CD4-positive, alpha-beta memory T cell (primary cell): ENCODE results near the gene FKBP8. TPM values are rescaled to one million over a fixed set of nuclear protein-coding genes. Genes with fewer than 3 reads are reported as not detected.

Experiments
- CTCF ChIA-PET: fragments of 350-600 bp; sonication (Branson Sonifier 250); formaldehyde crosslinking; loops from one replicate; lab custom pipeline; 2021; ENCODE audit warnings: inconsistent platforms; ENCODE audit not compliant: partially characterized antibody; lab: Charles Lee
- POLR2A ChIA-PET: fragments of 350-600 bp; sonication (Branson Sonifier 250); formaldehyde crosslinking; loops from one replicate; lab custom pipeline; 2021; ENCODE audit not compliant: partially characterized antibody; lab: Charles Lee
- DNase-seq, 5 donors: peaks; one replicate each; pipeline versions ENCODE4 v3.0.0 to v3.0.0-alpha.2; 2020 to 2022; ENCODE audit warnings: mixed read lengths in 1 of 5
- H3K27ac ChIP-seq: one replicate; pipeline ENCODE4 v1.7.0; 2013; ENCODE audit warnings: low read depth, low read length
- H3K27me3 ChIP-seq: 2 replicates; pipeline ENCODE4 v1.7.0; 2013; ENCODE audit warnings: mild to moderate bottlenecking, low read length, moderate library complexity; ENCODE audit not compliant: insufficient read depth
- H3K36me3 ChIP-seq: 2 replicates; pipeline ENCODE4 v1.7.0; 2013; ENCODE audit warnings: mild to moderate bottlenecking, low read length, moderate library complexity; ENCODE audit not compliant: insufficient read depth
- H3K4me1 ChIP-seq: 2 replicates; pipeline ENCODE4 v1.7.0; 2013; ENCODE audit warnings: mild to moderate bottlenecking, low read length, moderate library complexity; ENCODE audit not compliant: insufficient read depth
- H3K4me3 ChIP-seq, 2 donors: one replicate each; pipeline ENCODE4 v1.7.0; 2013; ENCODE audit warnings: low read length in 2 of 2, mild to moderate bottlenecking in 1 of 2
- H3K9me3 ChIP-seq, 2 donors: one replicate each; pipeline ENCODE4 v1.7.0; 2013; ENCODE audit warnings: low read length in 2 of 2, control low read depth in 1 of 2; ENCODE audit not compliant: control insufficient read depth in 1 of 2
- H3K27ac Mint-ChIP-seq, 7 donors: one replicate each; pipeline ENCODE4 v1.8.0; 2020 to 2021; ENCODE audit warnings: mixed read lengths in 7 of 7, mild to moderate bottlenecking in 6 of 7, inconsistent platforms in 3 of 7, moderate library complexity in 3 of 7
- H3K27me3 Mint-ChIP-seq, 2 donors: one replicate each; pipeline ENCODE4 v1.8.0; 2020 to 2021; ENCODE audit warnings: mixed read lengths in 2 of 2
- H3K36me3 Mint-ChIP-seq, 2 donors: one replicate each; pipeline ENCODE4 v1.8.0; 2020 to 2021; ENCODE audit warnings: mixed read lengths in 2 of 2, inconsistent platforms in 1 of 2, mild to moderate bottlenecking in 1 of 2
- H3K4me1 Mint-ChIP-seq, 4 donors: one replicate each; pipeline ENCODE4 v1.8.0; 2020 to 2021; ENCODE audit warnings: mixed read lengths in 4 of 4, mild to moderate bottlenecking in 1 of 4
- H3K4me3 Mint-ChIP-seq, 8 donors: one replicate each; pipeline ENCODE4 v1.8.0; 2020 to 2021; ENCODE audit warnings: mixed read lengths in 8 of 8, mild to moderate bottlenecking in 7 of 8, moderate library complexity in 6 of 8, inconsistent platforms in 3 of 8
- H3K9me3 Mint-ChIP-seq, 8 donors: one replicate each; pipeline ENCODE4 v1.8.0; 2020 to 2021; ENCODE audit warnings: mixed read lengths in 8 of 8, mild to moderate bottlenecking in 5 of 8, inconsistent platforms in 3 of 8, moderate library complexity in 1 of 8
- intact Hi-C: fragments of 100-400 bp; cut with micrococcal nuclease; formaldehyde crosslinking; loops from one replicate; pipeline ENCODE4 v1.15.1; 2023
- polyA plus RNA-seq, 2 donors: library from polyadenylated mRNA; unstranded; fragments of 300-500 nt; fragmentation: Illumina TruSeq; gene quantifications; one replicate each; pipeline ENCODE4 v1.2.3, GENCODE V29; 2021
- total RNA-seq, 2 experiments: library from RNA; stranded (reverse); gene quantifications; one replicate each; pipeline ENCODE4 v1.2.3, GENCODE V29; 2021

FKBP8 gene
- total and polyA plus RNA-seq, 4 experiments from 2014 or later: 82.4 to 249 (median 181) TPM

DNA sequence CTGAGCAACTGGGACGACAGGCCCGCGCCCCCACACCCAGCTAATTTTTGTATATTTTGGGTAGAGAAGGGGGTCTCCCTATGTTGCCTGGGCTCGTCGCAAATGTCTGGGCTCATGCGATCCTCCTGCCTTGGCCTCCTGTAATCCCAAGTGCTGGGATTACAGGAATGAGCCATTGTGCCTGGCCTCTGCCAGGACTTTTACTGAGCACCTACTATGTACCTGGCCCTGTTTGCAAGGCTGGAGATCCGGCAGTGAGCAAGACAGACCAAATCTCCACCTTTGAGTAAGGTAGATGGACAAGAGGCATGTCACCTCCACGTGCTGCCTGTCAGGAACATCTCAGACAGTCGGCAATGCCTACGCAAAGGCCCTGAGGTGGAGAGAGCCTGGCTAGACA lies 6.9 kb downstream of the FKBP8 start:
- H3K4me3 Mint-ChIP-seq: no peak overlapping the region
- Histone ChIP-seq H3K27ac (no peak overlapping the region), H3K27me3 (no peaks in the 10 kb centered on the region), H3K4me1 (peaks cover 3% of the 10 kb centered on the region), H3K36me3 (peaks cover 54% of the 10 kb centered on the region), H3K9me3 (no peaks in the 10 kb centered on the region), H3K4me3 (no peak overlapping the region)
- H3K27ac Mint-ChIP-seq: peak overlapping the region in 3 of 7 donors; percentile 7 to 34 (median 30)
- intact Hi-C loops: no loop called here
- CTCF ChIA-PET: interaction anchor here (3.1 kb wide), 1 partner anchor 16 kb away, joined by 8 read pairs; no protein-coding TSS in a partner anchor
- POLR2A ChIA-PET: no interaction called here
- H3K27me3 Mint-ChIP-seq: no peaks in the 10 kb centered on the region
- no peak for DNase-seq
- peaks cover 0 to 1% (median 0%) of the 10 kb centered on the region in 8 donors for H3K9me3 Mint-ChIP-seq
- peaks cover 16 to 40% of the 10 kb centered on the region in 2 donors for H3K36me3 Mint-ChIP-seq
- peaks cover 4 to 12% (median 6%) of the 10 kb centered on the region in 4 donors for H3K4me1 Mint-ChIP-seq

DNA sequence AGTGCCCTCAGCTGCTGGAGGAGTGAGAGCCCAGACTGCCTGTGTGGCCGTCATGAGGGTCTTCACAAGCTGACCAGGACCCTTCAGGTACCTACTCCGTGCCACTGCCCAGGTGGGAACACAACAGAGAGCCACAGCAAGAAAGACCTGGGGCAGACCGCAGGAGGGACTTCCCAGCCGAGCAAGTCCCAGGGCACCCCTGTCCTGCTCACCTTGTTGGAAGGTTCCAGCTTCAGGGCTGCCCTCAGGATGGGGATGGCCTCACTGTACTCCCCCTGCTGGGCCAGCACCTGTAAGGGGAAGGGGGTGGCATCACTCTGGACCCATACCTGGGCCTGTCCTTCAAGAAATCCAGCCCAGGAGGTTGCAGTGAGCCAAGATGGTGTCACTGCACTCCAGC lies 10.3 kb downstream of the FKBP8 start:
- DNase-seq: no peak
- H3K4me3 Mint-ChIP-seq: no peak overlapping the region
- intact Hi-C loops: no loop called here
- CTCF ChIA-PET: interaction anchor here (1.1 kb wide), 1 partner anchor 13 kb away, joined by 3 read pairs; no protein-coding TSS in a partner anchor
- H3K27ac Mint-ChIP-seq: no peak overlapping the region
- H3K36me3 ChIP-seq: peaks cover 33% of the 10 kb centered on the region
- no peak overlapping the region for H3K4me3 ChIP-seq
- peaks cover 0 to 5% (median 1%) of the 10 kb centered on the region in 4 donors for H3K4me1 Mint-ChIP-seq
- H3K27me3 ChIP-seq: no peaks in the 10 kb centered on the region
- peaks cover 0 to 1% (median 0%) of the 10 kb centered on the region in 8 donors for H3K9me3 Mint-ChIP-seq
- H3K4me1 ChIP-seq: no peaks in the 10 kb centered on the region
- peaks cover 19 to 31% of the 10 kb centered on the region in 2 donors for H3K36me3 Mint-ChIP-seq
- POLR2A ChIA-PET: interaction anchor here (0.9 to 1.8 kb wide), 2 partner anchors 11 to 55 kb away, joined by 3 to 4 read pairs; partner anchors contain the start of gene REX1BD
- H3K27me3 Mint-ChIP-seq: no peaks in the 10 kb centered on the region
- no peaks in the 10 kb centered on the region for H3K9me3 ChIP-seq
- no peak overlapping the region for H3K27ac ChIP-seq

- Histone ChIP-seq H3K27ac (no peak overlapping the region), H3K4me1 (no peaks in the 10 kb centered on the region), H3K9me3 (no peaks in the 10 kb centered on the region), H3K27me3 (no peaks in the 10 kb centered on the region), H3K36me3 (peaks cover 26% of the 10 kb centered on the region), H3K4me3 (no peak overlapping the region)
- no peak for DNase-seq
- H3K4me1 Mint-ChIP-seq: peaks cover 0 to 5% (median 1%) of the 10 kb centered on the region in 4 donors
- POLR2A ChIA-PET: interaction anchor here (1.3 to 1.8 kb wide), 2 partner anchors 10 to 12 kb away, joined by 3 to 4 read pairs; no protein-coding TSS in a partner anchor
- peaks cover 16 to 26% of the 10 kb centered on the region in 2 donors for H3K36me3 Mint-ChIP-seq
- H3K4me3 Mint-ChIP-seq: no peak overlapping the region
- H3K27ac Mint-ChIP-seq: no peak overlapping the region
- CTCF ChIA-PET: interaction anchor here (1.1 kb wide), 1 partner anchor 13 kb away, joined by 3 read pairs; no protein-coding TSS in a partner anchor
- no peaks in the 10 kb centered on the region for H3K27me3 Mint-ChIP-seq
- peaks cover 0 to 1% (median 0%) of the 10 kb centered on the region in 8 donors for H3K9me3 Mint-ChIP-seq
- intact Hi-C loops: no loop called here
Measured at GRCh38 chr19:18532168-18532890, 11.0 kb downstream of the FKBP8 start.

DNA sequence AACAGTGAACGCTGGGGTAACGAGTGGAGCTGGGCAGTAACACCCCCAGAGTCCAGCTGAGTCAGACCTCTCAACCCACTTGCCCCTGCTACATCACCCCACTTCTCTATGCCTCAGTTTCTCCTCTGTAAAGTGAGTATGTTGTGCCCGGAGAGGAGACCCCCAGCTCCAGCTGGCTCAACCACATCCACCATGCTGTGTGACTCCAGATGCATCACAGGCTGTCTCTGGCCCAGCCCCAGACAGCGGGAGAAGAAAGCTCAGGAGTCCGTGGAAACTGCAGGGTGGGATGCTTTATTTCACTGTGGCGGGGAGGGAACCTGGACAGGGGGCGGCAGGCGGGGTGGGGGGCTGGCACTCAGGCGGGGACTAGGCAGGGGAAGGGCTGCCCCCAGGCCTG lies 11.9 kb downstream of the FKBP8 start:
- CTCF ChIA-PET: interaction anchor here (1.3 to 1.5 kb wide), 3 partner anchors 25 to 80 kb away, joined by 3 read pairs; no protein-coding TSS in a partner anchor
- H3K4me3 Mint-ChIP-seq: no peak overlapping the region

DNA sequence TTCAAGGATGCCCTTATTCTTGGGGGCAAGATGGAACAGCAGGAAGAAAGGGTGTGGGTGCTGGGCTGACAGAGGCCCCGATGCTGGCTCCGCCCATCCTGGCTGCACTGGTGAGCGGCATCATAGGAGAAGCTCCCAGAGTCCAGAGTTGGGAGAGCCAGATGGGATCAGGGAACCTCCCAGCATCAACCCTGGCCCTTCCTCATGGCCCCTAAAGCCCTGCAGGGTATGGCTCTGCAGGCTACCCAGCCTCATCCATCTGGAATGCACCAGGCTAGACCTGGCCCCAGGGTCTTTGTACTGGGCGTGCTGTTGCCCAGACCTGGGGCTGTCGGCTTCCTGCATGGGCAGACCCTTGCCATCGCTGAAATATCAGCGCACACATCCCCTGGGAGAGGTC lies 13.6 kb downstream of the FKBP8 start:
- peaks cover 6 to 13% of the 10 kb centered on the region in 2 donors for H3K36me3 Mint-ChIP-seq
- peaks cover 0 to 1% (median 0%) of the 10 kb centered on the region in 8 donors for H3K9me3 Mint-ChIP-seq
- H3K4me3 ChIP-seq: no peak overlapping the region
- peaks cover 0 to 2% (median 0%) of the 10 kb centered on the region in 4 donors for H3K4me1 Mint-ChIP-seq
- peaks cover 11% of the 10 kb centered on the region for H3K36me3 ChIP-seq
- no peak for DNase-seq
- no peaks in the 10 kb centered on the region for H3K9me3 ChIP-seq
- H3K27me3 Mint-ChIP-seq: no peaks in the 10 kb centered on the region
- no peaks in the 10 kb centered on the region for H3K4me1 ChIP-seq
- no peaks in the 10 kb centered on the region for H3K27me3 ChIP-seq
- ChIA-PET CTCF (no interaction called here), POLR2A (interaction anchor here (0.6 to 1.8 kb wide), 5 partner anchors 14 to 233 kb away, joined by 3 to 5 read pairs (median 4); partner anchors contain the start of gene FKBP8)
- intact Hi-C loops: no loop called here
- no peak overlapping the region for H3K4me3 Mint-ChIP-seq
- no peak overlapping the region for H3K27ac Mint-ChIP-seq
- no peak overlapping the region for H3K27ac ChIP-seq

More for the DNA sequence above, 11.9 kb downstream of the FKBP8 start:
- no peak for DNase-seq
- H3K36me3 Mint-ChIP-seq: peaks cover 12 to 17% of the 10 kb centered on the region in 2 donors
- no peak overlapping the region for H3K27ac ChIP-seq
- H3K4me3 ChIP-seq: no peak overlapping the region
- no peaks in the 10 kb centered on the region for H3K27me3 ChIP-seq
- POLR2A ChIA-PET: interaction anchor here (1.3 kb wide), 1 partner anchor 9 kb away, joined by 3 read pairs; no protein-coding TSS in a partner anchor
- H3K36me3 ChIP-seq: peaks cover 20% of the 10 kb centered on the region
- intact Hi-C loops: no loop called here
- H3K4me1 Mint-ChIP-seq: peaks cover 0 to 2% (median under 1%) of the 10 kb centered on the region in 4 donors
- peaks cover 0 to 1% (median 0%) of the 10 kb centered on the region in 8 donors for H3K9me3 Mint-ChIP-seq
- no peak overlapping the region for H3K27ac Mint-ChIP-seq
- no peaks in the 10 kb centered on the region for H3K9me3 ChIP-seq
- H3K27me3 Mint-ChIP-seq: no peaks in the 10 kb centered on the region
- H3K4me1 ChIP-seq: no peaks in the 10 kb centered on the region

GRCh38 chr19:18526316-18526715 lies 17.1 kb downstream of the FKBP8 start:
- Mint-ChIP-seq H3K9me3 (no peaks in the 10 kb centered on the region), H3K27ac (no peak overlapping the region), H3K4me1 (peaks cover 0 to 10% (median 2%) of the 10 kb centered on the region in 4 donors), H3K27me3 (no peaks in the 10 kb centered on the region), H3K36me3 (peaks cover 2 to 7% of the 10 kb centered on the region in 2 donors), H3K4me3 (no peak overlapping the region)
- no peak for DNase-seq
- no peaks in the 10 kb centered on the region for H3K27me3 ChIP-seq
- no peaks in the 10 kb centered on the region for H3K4me1 ChIP-seq
- H3K36me3 ChIP-seq: no peaks in the 10 kb centered on the region
- no peak overlapping the region for H3K4me3 ChIP-seq
- intact Hi-C loops: no loop called here
- no peaks in the 10 kb centered on the region for H3K9me3 ChIP-seq
- no peak overlapping the region for H3K27ac ChIP-seq
- ChIA-PET POLR2A (interaction anchor here (0.9 to 1.6 kb wide), 2 partner anchors 31 to 393 kb away, joined by 3 to 4 read pairs; partner anchors contain the start of genes DDX49 and KXD1), CTCF (interaction anchor here (0.7 to 1.3 kb wide), 4 partner anchors 16 to 56 kb away, joined by 3 to 6 read pairs (median 3); no protein-coding TSS in a partner anchor)

- intact Hi-C loops: no loop called here
- DNase-seq: no peak
- Histone ChIP-seq H3K9me3 (no peaks in the 10 kb centered on the region), H3K36me3 (no peaks in the 10 kb centered on the region), H3K27me3 (no peaks in the 10 kb centered on the region), H3K4me3 (no peak overlapping the region), H3K4me1 (peaks cover 20% of the 10 kb centered on the region), H3K27ac (no peak overlapping the region)
- Mint-ChIP-seq H3K36me3 (peaks cover 0 to 14% of the 10 kb centered on the region in 2 donors), H3K27ac (peak overlapping the region in 3 of 7 donors; percentile 52 to 94 (median 75)), H3K4me3 (no peak overlapping the region), H3K9me3 (peaks cover 0 to 1% (median 0%) of the 10 kb centered on the region in 8 donors), H3K4me1 (peaks cover 6 to 30% (median 13%) of the 10 kb centered on the region in 4 donors), H3K27me3 (no peaks in the 10 kb centered on the region)
- POLR2A ChIA-PET: interaction anchor here (5.0 to 8.1 kb wide), 4 partner anchors 17 to 65 kb away, joined by 48 to 83 read pairs (median 56); partner anchors contain the start of genes FKBP8, KXD1 and REX1BD
- CTCF ChIA-PET: interaction anchor here (1.5 to 8.0 kb wide), 4 partner anchors 15 to 65 kb away, joined by 5 to 58 read pairs (median 30); partner anchors contain the start of gene REX1BD
Measured at GRCh38 chr19:18523841-18524240, 19.5 kb downstream of the FKBP8 start.
